ENCODE results near the gene NR3C1.
"Not testable (repeated sequence)": the region's sequence is repeated elsewhere in the genome, so short reads cannot be mapped to it uniquely, and the experiment has no call there.

NR3C1 gene

GRCh38 chr5:143336485-143336884 lies 67.0 kb downstream of the NR3C1 start:
- Histone ChIP-seq H3K27me3 (ENCODE audit: low read length) (no peaks in the 10 kb centered on the region), H2AFZ (ENCODE audit: low read depth, low read length, severe bottlenecking) (no peak overlapping the region), H3K36me3 (ENCODE audit: low read length) (peaks cover 3% of the 10 kb centered on the region; the same call in 1 of the 2 replicates), H3K79me2 (ENCODE audit: insufficient read depth, low read length) (peaks cover 76% of the 10 kb centered on the region), H3K27ac (ENCODE audit: low read depth, low read length) (no peak overlapping the region), H3K4me2 (ENCODE audit: low read depth, low read length, poor library complexity, severe bottlenecking) (no peak overlapping the region), H4K20me1 (ENCODE audit: low read depth, low read length) (peaks cover 23% of the 10 kb centered on the region; the same call in 1 of the 2 replicates), H3K9me2 (replicated peaks; ENCODE audit: insufficient read depth, low read length) (no peaks in the 10 kb centered on the region), H3F3A (ENCODE audit: insufficient read depth) (0 out of 2 replicates have a peak, but pooled peaks cover 16% of the 10 kb centered on the region), H3K9me3 (ENCODE audit: insufficient read depth, low read length) (no peaks in the 10 kb centered on the region), H3K4me3 (ENCODE audit: insufficient read depth, low read length, poor library complexity, severe bottlenecking) (no peak overlapping the region), H3K9ac (ENCODE audit: low read length) (no peak overlapping the region)
- TF ChIP-seq EZH2phosphoT487 (conservative IDR thresholded peaks at IDR 0.05; ENCODE audit: low read length) (no peak), CTCF (IDR thresholded peaks at IDR 0.05; ENCODE audit: insufficient read depth, low read length, poor library complexity, severe bottlenecking) (no peak)

- Histone ChIP-seq H3F3A (ENCODE audit: insufficient read depth) (0 out of 2 replicates have a peak, but pooled peaks cover 13% of the 10 kb centered on the region), H4K20me1 (ENCODE audit: low read depth, low read length) (0 out of 2 replicates have a peak, but pooled peaks cover 18% of the 10 kb centered on the region), H3K36me3 (ENCODE audit: low read length) (peaks cover 11% of the 10 kb centered on the region), H3K9me3 (ENCODE audit: insufficient read depth, low read length) (no peaks in the 10 kb centered on the region), H3K9ac (ENCODE audit: low read length) (no peak overlapping the region), H3K27me3 (ENCODE audit: low read length) (no peaks in the 10 kb centered on the region), H2AFZ (ENCODE audit: low read depth, low read length, severe bottlenecking) (no peak overlapping the region), H3K79me2 (ENCODE audit: insufficient read depth, low read length) (peaks cover 77% of the 10 kb centered on the region), H3K9me2 (replicated peaks; ENCODE audit: insufficient read depth, low read length) (no peaks in the 10 kb centered on the region), H3K4me3 (ENCODE audit: insufficient read depth, low read length, poor library complexity, severe bottlenecking) (no peak overlapping the region), H3K27ac (ENCODE audit: low read depth, low read length) (no peak overlapping the region), H3K4me2 (ENCODE audit: low read depth, low read length, poor library complexity, severe bottlenecking) (no peak overlapping the region)
- TF ChIP-seq CTCF (IDR thresholded peaks at IDR 0.05; ENCODE audit: insufficient read depth, low read length, poor library complexity, severe bottlenecking) = no peak
Observed at GRCh38 chr5:143334903-143335302, 68.6 kb downstream of the NR3C1 start.

GRCh38 chr5:143334380-143334779 lies 69.1 kb downstream of the NR3C1 start:
- H3K36me3 ChIP-seq (ENCODE audit: low read length) = peaks cover 15% of the 10 kb centered on the region
- H3K9me3 ChIP-seq (ENCODE audit: insufficient read depth, low read length); H2AFZ ChIP-seq (ENCODE audit: low read depth, low read length, severe bottlenecking); H3K9me2 ChIP-seq (replicated peaks; ENCODE audit: insufficient read depth, low read length); H3K9ac ChIP-seq (ENCODE audit: low read length); H3K27ac ChIP-seq (ENCODE audit: low read depth, low read length); H3K4me3 ChIP-seq (ENCODE audit: insufficient read depth, low read length, poor library complexity, severe bottlenecking); H3K4me2 ChIP-seq (ENCODE audit: low read depth, low read length, poor library complexity, severe bottlenecking); H3K27me3 ChIP-seq (ENCODE audit: low read length): not testable (repeated sequence)
- H3F3A ChIP-seq (ENCODE audit: insufficient read depth) = 0 out of 2 replicates have a peak, but pooled peaks cover 13% of the 10 kb centered on the region
- peaks cover 78% of the 10 kb centered on the region for H3K79me2 ChIP-seq (ENCODE audit: insufficient read depth, low read length)
- H4K20me1 ChIP-seq (ENCODE audit: low read depth, low read length) = 0 out of 2 replicates have a peak, but pooled peaks cover 14% of the 10 kb centered on the region

- H3K27me3 ChIP-seq (ENCODE audit: low read length) = no peaks in the 10 kb centered on the region
- no peaks in the 10 kb centered on the region for H3K9me2 ChIP-seq (replicated peaks; ENCODE audit: insufficient read depth, low read length)
- TF ChIP-seq EZH2phosphoT487 (conservative IDR thresholded peaks at IDR 0.05; ENCODE audit: low read length) = no peak
- no peak for TF ChIP-seq CTCF (IDR thresholded peaks at IDR 0.05; ENCODE audit: insufficient read depth, low read length, poor library complexity, severe bottlenecking)
- no peak overlapping the region for H3K4me3 ChIP-seq (ENCODE audit: insufficient read depth, low read length, poor library complexity, severe bottlenecking)
- no peak overlapping the region for H2AFZ ChIP-seq (ENCODE audit: low read depth, low read length, severe bottlenecking)
- no peaks in the 10 kb centered on the region for H4K20me1 ChIP-seq (ENCODE audit: low read depth, low read length)
- no peak overlapping the region for H3K27ac ChIP-seq (ENCODE audit: low read depth, low read length)
- H3K4me2 ChIP-seq (ENCODE audit: low read depth, low read length, poor library complexity, severe bottlenecking) = no peak overlapping the region
- H3K79me2 ChIP-seq (ENCODE audit: insufficient read depth, low read length) = peaks cover 78% of the 10 kb centered on the region
- H3K9me3 ChIP-seq (ENCODE audit: insufficient read depth, low read length) = peaks cover 15% of the 10 kb centered on the region; the same call in 1 of the 2 replicates
- H3K9ac ChIP-seq (ENCODE audit: low read length) = no peak overlapping the region
- H3K36me3 ChIP-seq (ENCODE audit: low read length) = peaks cover 19% of the 10 kb centered on the region
- no peaks in the 10 kb centered on the region for H3F3A ChIP-seq (ENCODE audit: insufficient read depth)
Observed at GRCh38 chr5:143331956-143332355, 71.5 kb downstream of the NR3C1 start.
